ENCODE results near the gene RNF141.

The RNF141 gene

GRCh38 chr11:10551290-10551592, 10.3 kb upstream of the RNF141 start:
- H4K20me1 ChIP-seq (ENCODE audit: insufficient read depth, low read length), result no peaks in the 10 kb centered on the region
- H3K27me3 ChIP-seq (replicated peaks; ENCODE audit: insufficient read depth, low read length), result no peaks in the 10 kb centered on the region
- H3F3A ChIP-seq (ENCODE audit: insufficient read depth, low read length), result no peaks in the 10 kb centered on the region
- TF ChIP-seq EZH2 (optimal IDR thresholded peaks at IDR 0.05; ENCODE audit: low read depth, low read length), result no peak
- H3K79me2 ChIP-seq (ENCODE audit: low read length), result no peaks in the 10 kb centered on the region
- H2AFZ ChIP-seq (ENCODE audit: low read length), result no peak overlapping the region
- no peak overlapping the region for H3K4me3 ChIP-seq (ENCODE audit: low read length)
- no peaks in the 10 kb centered on the region for H3K36me3 ChIP-seq (replicated peaks; ENCODE audit: insufficient read depth, low read length)
- DNase-seq, result no peak
- no peaks in the 10 kb centered on the region for H3K9me2 ChIP-seq (replicated peaks; ENCODE audit: insufficient read depth, low read length)
- H3K4me1 ChIP-seq (ENCODE audit: low read length), result no peaks in the 10 kb centered on the region
- H3K9ac ChIP-seq (ENCODE audit: low read length), result no peak overlapping the region
- H3K9me3 ChIP-seq (replicated peaks; ENCODE audit: insufficient read depth, low read length), result no peaks in the 10 kb centered on the region
- no peak overlapping the region for H3K27ac ChIP-seq (ENCODE audit: low read length)
- no peak overlapping the region for H3K4me2 ChIP-seq (ENCODE audit: low read depth, low read length)

GRCh38 chr11:10550503-10551289, 9.7 kb upstream of the RNF141 start:
- Histone ChIP-seq H3K4me3 (ENCODE audit: low read length) (no peak overlapping the region), H3K27ac (ENCODE audit: low read length) (no peak overlapping the region), H2AFZ (ENCODE audit: low read length) (no peak overlapping the region)

GRCh38 chr11:10544491-10545465, 3.8 kb upstream of the RNF141 start:
- 0 out of 2 replicates have a peak, but pooled peaks cover 4% of the 10 kb centered on the region for H3K79me2 ChIP-seq (ENCODE audit: low read length)
- H3K36me3 ChIP-seq (replicated peaks; ENCODE audit: insufficient read depth, low read length), result no peaks in the 10 kb centered on the region
- H3K9me3 ChIP-seq (replicated peaks; ENCODE audit: insufficient read depth, low read length), result no peaks in the 10 kb centered on the region
- no peaks in the 10 kb centered on the region for H4K20me1 ChIP-seq (ENCODE audit: insufficient read depth, low read length)
- H3K4me3 ChIP-seq (ENCODE audit: low read length), result no peak overlapping the region
- no peak overlapping the region for H3K27ac ChIP-seq (ENCODE audit: low read length)
- no peak overlapping the region for H2AFZ ChIP-seq (ENCODE audit: low read length)
- no peaks in the 10 kb centered on the region for H3F3A ChIP-seq (ENCODE audit: insufficient read depth, low read length)
- H3K9me2 ChIP-seq (replicated peaks; ENCODE audit: insufficient read depth, low read length), result no peaks in the 10 kb centered on the region
- TF ChIP-seq EZH2phosphoT487 (IDR thresholded peaks at IDR 0.05; ENCODE audit: low read length) (no peak), EZH2 (optimal IDR thresholded peaks at IDR 0.05; ENCODE audit: low read depth, low read length) (no peak), CTCF (IDR thresholded peaks at IDR 0.05; ENCODE audit: low read length) (no peak)
- no peaks in the 10 kb centered on the region for H3K27me3 ChIP-seq (replicated peaks; ENCODE audit: insufficient read depth, low read length)
- no peak overlapping the region for H3K4me2 ChIP-seq (ENCODE audit: low read depth, low read length)
- peaks cover 8% of the 10 kb centered on the region for H3K4me1 ChIP-seq (ENCODE audit: low read length)
- H3K9ac ChIP-seq (ENCODE audit: low read length), result no peak overlapping the region
- no peak for DNase-seq

More at GRCh38 chr11:10550503-10551289, 9.7 kb upstream of the RNF141 start:
- Histone ChIP-seq H3K27me3 (replicated peaks; ENCODE audit: insufficient read depth, low read length) (no peaks in the 10 kb centered on the region), H3K4me2 (ENCODE audit: low read depth, low read length) (no peak overlapping the region), H3F3A (ENCODE audit: insufficient read depth, low read length) (no peaks in the 10 kb centered on the region), H3K4me1 (ENCODE audit: low read length) (no peaks in the 10 kb centered on the region), H3K9ac (ENCODE audit: low read length) (no peak overlapping the region), H3K9me3 (replicated peaks; ENCODE audit: insufficient read depth, low read length) (no peaks in the 10 kb centered on the region), H3K9me2 (replicated peaks; ENCODE audit: insufficient read depth, low read length) (no peaks in the 10 kb centered on the region), H3K36me3 (replicated peaks; ENCODE audit: insufficient read depth, low read length) (no peaks in the 10 kb centered on the region), H4K20me1 (ENCODE audit: insufficient read depth, low read length) (no peaks in the 10 kb centered on the region), H3K79me2 (ENCODE audit: low read length) (no peaks in the 10 kb centered on the region)
- no peak for DNase-seq
- TF ChIP-seq EZH2 (optimal IDR thresholded peaks at IDR 0.05; ENCODE audit: low read depth, low read length) (no peak), EZH2phosphoT487 (IDR thresholded peaks at IDR 0.05; ENCODE audit: low read length) (no peak), CTCF (IDR thresholded peaks at IDR 0.05; ENCODE audit: low read length) (no peak)

Data from MM.1S (cell line).